Measurements from ENCODE around the gene MYL6B. TPM values are rescaled to one million over a fixed set of nuclear protein-coding genes. Genes with fewer than 3 reads are reported as not detected.
A peak's percentile ranks its signal among the peaks of the same experiment; 100 is the strongest.

MYL6B gene
- total and polyA plus RNA-seq, 2 of the 4 experiments (the other 2 are of a cell fraction) = 78.3 to 112 TPM

DNA sequence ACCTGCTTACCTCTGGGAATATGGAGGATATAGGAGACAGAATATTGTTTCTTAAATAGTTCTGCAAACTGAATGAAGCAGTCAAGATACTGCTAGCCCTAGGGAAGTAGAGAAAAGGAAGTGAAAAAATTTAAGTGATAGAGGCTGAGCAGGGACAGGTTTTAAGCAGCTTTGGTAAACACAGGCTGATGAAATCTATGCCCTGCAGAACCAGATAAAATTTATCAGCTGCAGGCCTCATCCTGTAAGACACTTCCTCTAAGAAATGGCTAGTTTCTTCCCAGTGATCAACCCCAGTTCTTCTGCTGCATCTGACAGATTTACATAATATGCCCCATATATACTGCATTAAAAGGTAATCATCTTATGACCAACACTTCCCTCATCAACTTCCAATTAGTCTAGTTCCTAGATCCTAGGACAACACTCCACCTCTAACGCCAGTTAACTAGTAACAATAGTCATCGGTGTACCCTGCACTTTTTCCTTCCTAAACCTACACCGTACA lies 25.6 kb upstream of the MYL6B start:
- Histone ChIP-seq H3K23ac (ENCODE audit: low read depth, low read length) (peak overlapping the region; percentile 60; the same call in 1 of the 2 replicates), H2BK5ac (ENCODE audit: low read depth, low read length, poor library complexity, severe bottlenecking) (peak overlapping the region; percentile 39), H3K79me1 (ENCODE audit: low read depth in 1 of 2, low read length in 2 of 2) (peaks cover 40 to 73% of the 10 kb centered on the region in 2 experiments), H4K5ac (ENCODE audit: low read depth, low read length) (peak overlapping the region; percentile 39; the same call in 1 of the 2 replicates), H3K56ac (ENCODE audit: extremely low read depth, insufficient read depth, low read length) (no peak overlapping the region), H3K9me1 (ENCODE audit: insufficient read depth, low read length) (no peaks in the 10 kb centered on the region), H3K4me1 (ENCODE audit: control insufficient read depth, insufficient read depth, low read length) (peaks cover 6% of the 10 kb centered on the region; the same call in 1 of the 2 replicates), H2AK5ac (ENCODE audit: low read depth, low read length) (peak overlapping the region; percentile 97; the same call in 1 of the 2 replicates), H4K8ac (ENCODE audit: low read depth in 2 of 2, low read length in 2 of 2) (peak overlapping the region; percentile 8 to 72; a peak in 2 of 4 replicates), H3K14ac (replicated peaks; ENCODE audit: low read depth, low read length) (peak overlapping the region; percentile 40; the same call in 1 of the 2 replicates), H4K20me1 (ENCODE audit: insufficient read depth, low read length) (no peaks in the 10 kb centered on the region), H3K9ac (ENCODE audit: low read depth, low read length) (peak overlapping the region; percentile 28; the same call in 1 of the 2 replicates), H2BK120ac (ENCODE audit: low read depth, low read length) (0 out of 2 replicates have a peak overlapping the region, but pooled peaks have one; percentile 37), H3K27me3 (ENCODE audit: control insufficient read depth, insufficient read depth, low read length) (no peaks in the 10 kb centered on the region), H3K4me2 (ENCODE audit: low read depth, low read length) (peak overlapping the region; percentile 75), H3K4me3 (ENCODE audit: insufficient read depth, low read depth, low read length) (no peak overlapping the region), H3K4ac (ENCODE audit: low read depth, low read length) (peak overlapping the region; percentile 71), H3K36me3 (ENCODE audit: control insufficient read depth, insufficient read depth, low read length) (peaks cover 15% of the 10 kb centered on the region), H4K91ac (ENCODE audit: insufficient read depth, low read depth, low read length) (peak overlapping the region; percentile 52; the same call in 1 of the 2 replicates), H2AK9ac (replicated peaks; ENCODE audit: low read depth, low read length, poor library complexity) (peak overlapping the region; percentile 86), H2BK20ac (ENCODE audit: low read depth, low read length) (no peak overlapping the region), H2BK15ac (ENCODE audit: low read depth, low read length) (peak overlapping the region; percentile 31; the same call in 1 of the 3 replicates), H3K9me3 (ENCODE audit: control insufficient read depth, insufficient read depth, low read length) (no peaks in the 10 kb centered on the region), H3K18ac (ENCODE audit: low read depth, low read length) (no peak overlapping the region), H3K27ac (ENCODE audit: insufficient read depth, low read length) (0 out of 2 replicates have a peak overlapping the region, but pooled peaks have one; percentile 20), H2AFZ (replicated peaks; ENCODE audit: low read length, poor library complexity) (no peak overlapping the region)
- in situ Hi-C loops (cut with MboI; ENCODE audit: low sequenced_read_pairs) = loop anchor here (5.0 kb wide), 1 partner anchor 61 kb away; the partner anchor contains the start of gene SMARCC2
- ATAC-seq (ENCODE audit: low read depth) (no peak), DNase-seq (no peak)
- intact Hi-C loops (cut with micrococcal nuclease) = loop anchor here (2.0 kb wide), 2 partner anchors 32 to 62 kb away; partner anchors contain the start of genes MYL6 and SMARCC2
- no TSS peak for BruUV-seq (replicated peaks)
- TF ChIP-seq CEBPB (IDR thresholded peaks at IDR 0.05; ENCODE audit: low read depth, low read length) (no peak), RCOR1 (IDR thresholded peaks at IDR 0.05; ENCODE audit: insufficient replicate concordance, low read length) (no peak), NFE2L2 (IDR thresholded peaks at IDR 0.05; ENCODE audit: low read depth, low read length) (no peak), MAFK (IDR thresholded peaks at IDR 0.05; ENCODE audit: low read depth, low read length) (no peak), SMC3 (IDR thresholded peaks at IDR 0.05; ENCODE audit: low read depth, low read length) (no peak), RAD21 (IDR thresholded peaks at IDR 0.05; ENCODE audit: low read length) (no peak), POLR2A (IDR thresholded peaks at IDR 0.05; ENCODE audit: low read depth, low read length) (no peak), ELK1 (IDR thresholded peaks at IDR 0.05; ENCODE audit: borderline replicate concordance, low read depth, low read length) (no peak)
- TF ChIP-seq, protein P1, sequence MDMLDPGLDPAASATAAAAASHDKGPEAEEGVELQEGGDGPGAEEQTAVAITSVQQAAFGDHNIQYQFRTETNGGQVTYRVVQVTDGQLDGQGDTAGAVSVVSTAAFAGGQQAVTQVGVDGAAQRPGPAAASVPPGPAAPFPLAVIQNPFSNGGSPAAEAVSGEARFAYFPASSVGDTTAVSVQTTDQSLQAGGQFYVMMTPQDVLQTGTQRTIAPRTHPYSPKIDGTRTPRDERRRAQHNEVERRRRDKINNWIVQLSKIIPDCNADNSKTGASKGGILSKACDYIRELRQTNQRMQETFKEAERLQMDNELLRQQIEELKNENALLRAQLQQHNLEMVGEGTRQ (IDR thresholded peaks at IDR 0.05; ENCODE audit: low read depth, low read length) = no peak
- CTCF ChIA-PET = interaction anchor here (0.7 to 1.3 kb wide), 4 partner anchors 9 to 62 kb away, joined by 3 to 4 read pairs (median 4); partner anchors contain the start of genes PA2G4, SMARCC2 and ZC3H10
- 75% methylated on average over 2 of the region's 3 CpGs; no CpG with 5 or more reads in 1 of the 2 experiments for WGBS, 2 experiments (ENCODE audit: extremely low coverage in 2 of 2, insufficient read length in 1 of 2)
- POLR2A ChIA-PET (ENCODE audit: unreplicated experiment) = interaction anchor here (1.9 kb wide), 1 partner anchor 9 kb away, joined by 5 read pairs; the partner anchor contains the start of gene ZC3H10
- dilution Hi-C loops (cut with HindIII; ENCODE audit: low sequenced_read_pairs, unreplicated experiment) = no loop called here

Measured in IMR-90 (cell line).